Lung microvascular endothelial cell (primary cell): ENCODE data around the gene LALBA. TPM values are rescaled to one million over a fixed set of nuclear protein-coding genes. Genes with fewer than 3 reads are reported as not detected.
"Not testable (repeated sequence)": the region's sequence is repeated elsewhere in the genome, so short reads cannot be mapped to it uniquely, and the experiment has no call there.

Experiments used
- DNase-seq, 2 donors: peaks; one replicate each; pipeline versions ENCODE4 v3.0.0 to v3.0.0-alpha.2; 2010; ENCODE audit warnings: low read depth in 2 of 2
- total RNA-seq: library from RNA; depleted of rRNA; stranded (reverse); fragments of >200 nt; gene quantifications from 2 replicates; pipeline ENCODE4 v1.2.1, GENCODE V29; 2014

The LALBA gene
- total RNA-seq, 1 donor from 2014 or later, result not detected

- no peak for DNase-seq
These were observed 37.2 kb downstream of the LALBA start for GRCh38 chr12:48532601-48533000.

GRCh38 chr12:48527891-48528670 lies 41.8 kb downstream of the LALBA start:
- no peak for DNase-seq

DNA sequence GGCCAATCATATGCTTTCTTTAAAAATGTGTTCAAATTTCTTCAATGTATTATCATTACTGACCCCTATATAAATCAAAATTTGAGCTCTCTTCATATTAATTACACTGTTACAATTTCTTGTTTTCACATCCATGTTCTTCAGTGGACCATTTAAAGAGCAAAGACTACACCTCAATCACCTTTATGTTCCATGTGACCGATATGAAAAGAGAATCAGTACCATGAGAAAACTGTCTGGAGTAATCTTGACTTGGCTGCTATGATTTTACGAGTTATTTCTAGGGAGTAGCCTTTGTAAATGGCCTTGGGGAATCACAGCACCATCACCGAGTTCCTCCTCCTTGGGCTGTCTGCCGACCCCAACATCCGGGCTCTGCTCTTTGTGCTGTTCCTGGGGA lies 44.5 kb downstream of the LALBA start, which contains the start of gene OR8S1:
TSS of gene OR8S1 (plus strand) at position 301 of the 400 bp plus-strand sequence. CDS start at position 301, 0 bp downstream.
- DNase-seq, result no peak

DNA sequence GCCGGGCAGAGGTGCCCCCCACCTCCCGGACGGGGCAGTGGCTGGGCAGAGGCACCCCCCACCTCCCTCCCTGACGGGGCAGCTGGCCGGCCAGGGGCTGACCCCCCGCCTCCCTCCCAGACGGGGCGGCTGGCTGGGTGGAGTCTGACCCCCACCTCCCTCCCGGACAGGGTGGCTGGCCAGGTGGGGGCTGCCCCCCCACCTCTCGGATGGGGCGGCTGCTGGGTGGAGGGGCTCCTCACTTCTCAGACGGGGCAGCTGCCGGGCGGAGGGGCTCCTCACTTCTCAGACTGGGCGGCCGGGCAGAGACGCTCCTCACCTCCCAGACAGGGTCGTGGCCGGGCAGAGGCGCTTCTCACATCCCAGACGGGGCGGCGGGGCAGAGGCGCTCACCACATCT lies 49.5 kb downstream of the LALBA start:
- DNase-seq, result not testable (repeated sequence)

Other genes starting within 250 kb of the LALBA start
- 0.22 and 0.99 TPM in 2 replicates for gene ZNF641, start 219.1 kb downstream of the LALBA start, total RNA-seq
- not detected in 2 replicates for gene ANP32D, start 97.5 kb downstream of the LALBA start, total RNA-seq
- not detected in 2 replicates for gene C12orf54, start 87.5 kb downstream of the LALBA start, total RNA-seq
- not detected in 2 replicates for gene OR8S1, start 44.4 kb downstream of the LALBA start, total RNA-seq
- 27.9 and 47.6 TPM in 2 replicates for gene KANSL2, start 112.2 kb upstream of the LALBA start, total RNA-seq
- gene CCNT1, start 146.7 kb upstream of the LALBA start, total RNA-seq, result 13.1 and 21.4 TPM in 2 replicates
- 22.9 and 36.3 TPM in 2 replicates for gene ADCY6, start 219.0 kb upstream of the LALBA start, total RNA-seq
- 6.2 and 7.0 TPM in 2 replicates for gene CACNB3, start 248.4 kb upstream of the LALBA start, total RNA-seq